AG08396 (cell line): Measurements from ENCODE around the gene KCNH3.
"Not testable (repeated sequence)": the region's sequence is repeated elsewhere in the genome, so short reads cannot be mapped to it uniquely, and the experiment has no call there.

ENCODE experiments used
- DNase-seq: peaks from one replicate; pipeline ENCODE4 v3.0.0; 2012; ENCODE audit warnings: low spot score, mixed read lengths

The KCNH3 gene

GRCh38 chr12:49538510-49539403 is at the start of gene KCNH3:
TSS of gene KCNH3 (plus strand) at chr12:49539030. CDS start at chr12:49539417, 387 bp downstream.
- DNase-seq = peak; percentile 93

- DNase-seq = no peak
Measured at GRCh38 chr12:49489154-49489553, 49.7 kb upstream of the KCNH3 start.

- no peak for DNase-seq
Measured at GRCh38 chr12:49489720-49490119, 49.1 kb upstream of the KCNH3 start.

- DNase-seq = no peak
Measured at GRCh38 chr12:49491823-49492222, 47.0 kb upstream of the KCNH3 start.

GRCh38 chr12:49493900-49494299 is 44.9 kb upstream of the KCNH3 start:
- no peak for DNase-seq

- DNase-seq = no peak
Measured at GRCh38 chr12:49496417-49497360, 42.1 kb upstream of the KCNH3 start.

- DNase-seq = no peak
Measured at GRCh38 chr12:49501895-49502294, 36.9 kb upstream of the KCNH3 start.

GRCh38 chr12:49502590-49502989 is 36.2 kb upstream of the KCNH3 start:
- DNase-seq = no peak

GRCh38 chr12:49503674-49504180 is 35.1 kb upstream of the KCNH3 start:
- DNase-seq = no peak

GRCh38 chr12:49505672-49506071 is 33.2 kb upstream of the KCNH3 start:
- DNase-seq = no peak

- peak; percentile 61 for DNase-seq
Measured at GRCh38 chr12:49507139-49507538, 31.7 kb upstream of the KCNH3 start.

- DNase-seq = not testable (repeated sequence)
Measured at GRCh38 chr12:49509681-49510080, 29.1 kb upstream of the KCNH3 start.

GRCh38 chr12:49511410-49511809 is 27.4 kb upstream of the KCNH3 start:
- DNase-seq = no peak

GRCh38 chr12:49512546-49512945 is 26.3 kb upstream of the KCNH3 start:
- no peak for DNase-seq

- DNase-seq = peak; percentile 59
Measured at GRCh38 chr12:49515266-49515665, 23.6 kb upstream of the KCNH3 start.

GRCh38 chr12:49518914-49519573 is 19.8 kb upstream of the KCNH3 start:
- peak; percentile 46 for DNase-seq

- no peak for DNase-seq
Measured at GRCh38 chr12:49519574-49519936, 19.3 kb upstream of the KCNH3 start.

- DNase-seq = no peak
Measured at GRCh38 chr12:49521389-49521788, 17.4 kb upstream of the KCNH3 start.

GRCh38 chr12:49524660-49525324 is 14.0 kb upstream of the KCNH3 start:
- no peak for DNase-seq

- no peak for DNase-seq
Measured at GRCh38 chr12:49525942-49526341, 12.9 kb upstream of the KCNH3 start.

- no peak for DNase-seq
Measured at GRCh38 chr12:49527361-49528130, 11.3 kb upstream of the KCNH3 start.
